IPS-NIHi11 (cell line): Measurements from ENCODE around the gene IRF1.
A peak's percentile ranks its signal among the peaks of the same experiment; 100 is the strongest.
"Not testable (repeated sequence)": the region's sequence is repeated elsewhere in the genome, so short reads cannot be mapped to it uniquely, and the experiment has no call there.

Source experiments
- DNase-seq: peaks from one replicate; pipeline ENCODE4 v3.0.0; 2012; ENCODE audit warnings: mixed read lengths, low spot score

IRF1 gene

DNA sequence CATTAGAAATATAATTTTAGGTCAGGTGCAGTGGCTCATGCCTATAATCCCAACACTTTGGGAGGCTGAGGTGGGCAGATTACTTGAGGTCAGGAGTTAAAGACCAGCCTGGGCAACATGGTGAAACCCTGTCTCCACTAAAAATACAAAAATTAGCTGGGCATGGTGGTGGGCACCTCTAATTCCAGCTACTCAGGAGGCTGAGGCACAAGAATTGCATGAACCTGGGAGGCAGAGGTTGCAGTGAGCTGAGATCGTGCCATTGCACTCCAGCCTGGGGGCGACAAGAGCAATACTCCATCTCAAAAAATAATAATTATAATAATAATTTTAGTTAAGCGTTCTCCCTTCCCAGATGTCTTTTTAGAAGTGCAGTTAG, 52.3 kb downstream of the IRF1 start:
- not testable (repeated sequence) for DNase-seq

DNA sequence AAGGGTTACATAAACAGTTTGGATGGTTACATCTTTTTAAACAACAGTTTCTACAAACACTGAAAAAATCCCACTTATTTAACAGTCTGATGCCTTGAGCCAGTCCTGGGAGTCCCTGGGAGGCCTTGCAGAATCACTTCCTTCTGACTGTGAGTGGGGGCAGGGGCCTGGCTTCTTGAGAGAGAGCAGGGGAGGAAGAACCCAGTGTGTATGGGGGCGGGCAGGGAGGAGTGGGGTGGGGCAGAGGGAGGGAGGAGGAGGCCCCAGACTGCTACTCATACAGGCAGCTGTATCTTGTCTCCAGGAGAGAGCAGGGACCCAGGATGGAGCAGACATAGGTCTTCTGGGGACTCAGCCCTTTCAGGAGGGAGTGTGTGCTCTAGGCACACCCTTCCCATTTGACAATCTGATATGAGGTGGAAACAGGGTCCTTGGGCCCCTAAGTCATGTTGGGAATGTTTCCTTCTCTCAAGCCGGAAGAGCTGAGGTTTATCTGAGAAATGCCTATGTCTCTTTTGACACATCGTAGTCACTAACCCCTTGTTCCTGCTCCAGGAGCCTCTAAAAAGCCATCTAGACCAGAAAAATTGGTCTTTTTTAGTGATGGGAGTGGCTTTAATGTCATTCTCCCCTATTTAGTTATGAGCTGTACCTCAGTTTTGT, 52.8 kb downstream of the IRF1 start:
- peak; percentile 75 for DNase-seq

GRCh38 chr5:132436936-132437335, 53.6 kb downstream of the IRF1 start:
- no peak for DNase-seq

DNA sequence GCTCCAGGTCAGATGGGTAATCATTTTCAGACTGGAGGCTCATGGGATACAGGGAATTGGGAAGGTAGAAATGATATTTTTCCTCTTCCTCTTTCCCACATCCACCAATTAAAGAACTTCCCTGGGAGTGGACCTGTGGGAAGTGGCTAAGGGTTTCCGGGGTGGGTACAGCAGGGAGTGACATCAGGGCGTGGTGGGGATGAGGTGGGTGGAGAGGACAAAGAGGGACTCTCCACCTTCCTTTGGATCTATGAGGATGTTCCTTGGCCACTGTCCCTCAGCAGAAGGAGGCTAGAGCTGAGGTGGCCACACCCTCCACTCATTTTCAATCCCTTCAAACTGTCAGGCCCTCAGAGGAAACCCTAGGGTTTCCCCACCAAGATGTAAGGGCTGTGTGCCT, 54.7 kb downstream of the IRF1 start:
- DNase-seq = no peak

DNA sequence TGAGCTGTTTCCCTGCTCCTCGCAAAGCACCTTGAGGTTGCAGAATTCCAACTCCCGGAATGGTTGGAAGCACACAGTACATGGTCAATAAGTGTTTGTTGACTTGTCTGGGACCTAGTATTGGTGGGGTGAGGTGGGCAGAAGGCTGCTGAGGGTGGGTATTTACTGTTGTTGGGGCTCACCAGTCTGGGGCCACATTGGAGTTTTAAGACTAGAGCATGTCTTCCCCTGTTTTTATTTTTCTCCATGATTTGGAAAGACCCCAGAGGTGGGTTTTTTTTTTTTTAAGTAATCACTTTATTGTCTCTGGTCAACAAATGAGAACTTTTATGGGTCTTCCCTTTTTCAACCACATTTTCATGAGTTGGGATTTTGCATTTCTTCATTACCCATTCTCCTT, 55.1 kb downstream of the IRF1 start:
- no peak for DNase-seq

DNA sequence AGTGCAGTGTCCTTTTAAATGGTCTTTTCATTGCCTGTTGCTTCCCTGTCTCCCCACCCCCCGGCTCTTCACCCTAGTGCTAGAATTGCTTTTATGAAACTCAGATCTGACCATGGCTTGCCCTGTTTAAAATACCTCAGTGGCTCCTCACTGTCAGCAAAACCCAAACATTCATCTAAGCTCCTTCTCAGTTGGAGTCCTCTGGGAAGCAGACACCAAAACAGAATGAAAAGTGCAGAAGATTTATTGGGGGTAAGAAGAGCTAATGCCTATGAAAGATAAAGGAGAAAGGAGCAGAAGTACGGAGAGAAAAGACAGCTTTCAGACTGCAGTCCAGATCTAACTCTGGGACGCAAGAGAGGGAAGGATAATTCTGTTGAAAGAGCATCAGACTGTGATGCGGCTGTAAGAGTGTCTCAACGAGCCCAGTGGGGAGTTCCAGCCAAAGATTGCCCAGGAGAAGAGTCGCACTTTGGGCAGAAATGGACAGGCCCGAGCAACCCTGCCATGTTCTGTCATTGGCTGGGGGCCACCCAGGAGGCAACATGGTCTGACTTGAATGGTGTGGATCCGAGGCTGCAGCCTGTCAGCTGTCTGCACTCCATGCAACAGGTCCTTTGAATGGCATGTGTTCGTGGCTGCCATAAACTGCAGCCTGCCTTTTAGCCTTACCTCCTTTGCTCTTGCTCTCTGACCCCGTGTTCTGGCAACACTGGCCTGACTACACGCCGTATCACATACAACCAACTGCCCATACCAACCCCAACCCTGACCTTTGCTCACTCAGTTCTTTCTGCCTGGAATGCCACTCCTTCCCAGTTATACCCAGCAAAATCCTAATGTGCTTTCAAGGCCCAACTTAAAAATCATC, 55.9 kb downstream of the IRF1 start:
- DNase-seq = no peak

GRCh38 chr5:132433141-132433540, 57.4 kb downstream of the IRF1 start:
- no peak for DNase-seq

- DNase-seq = no peak
Measured at GRCh38 chr5:132431632-132432031, 58.9 kb downstream of the IRF1 start.
